Measurements from ENCODE around the gene DMD.

DNA sequence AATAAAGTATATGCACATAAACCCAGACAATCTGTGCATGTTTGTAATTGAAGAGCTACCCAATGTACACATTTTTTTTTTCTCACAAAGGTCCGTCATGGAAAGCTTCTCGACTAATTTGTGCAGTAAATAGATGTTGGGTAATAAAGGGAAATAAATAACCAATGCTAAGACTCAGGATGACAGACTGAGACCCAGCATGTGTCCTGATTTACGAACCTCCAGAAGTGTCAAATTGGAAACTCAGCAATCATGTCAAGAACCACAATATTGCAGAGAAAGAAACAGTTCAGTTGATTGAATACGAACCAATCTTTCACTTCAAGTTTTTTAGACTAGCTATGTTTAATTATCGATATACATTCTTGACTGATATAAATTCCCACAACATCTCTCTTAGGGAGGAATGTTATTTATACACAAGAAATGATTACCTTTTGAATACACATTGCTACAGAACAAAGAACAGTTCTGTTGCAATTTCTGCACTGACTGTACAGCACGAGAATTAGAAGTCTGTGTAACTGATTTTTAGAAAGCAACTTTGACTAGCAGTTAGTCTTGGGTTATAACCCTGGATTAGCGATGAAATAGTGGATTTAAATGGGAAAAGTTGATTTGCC lies 1513.9 kb downstream of the DMD start:
- no peak for TF ChIP-seq POLR2A (IDR thresholded peaks at IDR 0.05)
- TF ChIP-seq, protein P1, sequence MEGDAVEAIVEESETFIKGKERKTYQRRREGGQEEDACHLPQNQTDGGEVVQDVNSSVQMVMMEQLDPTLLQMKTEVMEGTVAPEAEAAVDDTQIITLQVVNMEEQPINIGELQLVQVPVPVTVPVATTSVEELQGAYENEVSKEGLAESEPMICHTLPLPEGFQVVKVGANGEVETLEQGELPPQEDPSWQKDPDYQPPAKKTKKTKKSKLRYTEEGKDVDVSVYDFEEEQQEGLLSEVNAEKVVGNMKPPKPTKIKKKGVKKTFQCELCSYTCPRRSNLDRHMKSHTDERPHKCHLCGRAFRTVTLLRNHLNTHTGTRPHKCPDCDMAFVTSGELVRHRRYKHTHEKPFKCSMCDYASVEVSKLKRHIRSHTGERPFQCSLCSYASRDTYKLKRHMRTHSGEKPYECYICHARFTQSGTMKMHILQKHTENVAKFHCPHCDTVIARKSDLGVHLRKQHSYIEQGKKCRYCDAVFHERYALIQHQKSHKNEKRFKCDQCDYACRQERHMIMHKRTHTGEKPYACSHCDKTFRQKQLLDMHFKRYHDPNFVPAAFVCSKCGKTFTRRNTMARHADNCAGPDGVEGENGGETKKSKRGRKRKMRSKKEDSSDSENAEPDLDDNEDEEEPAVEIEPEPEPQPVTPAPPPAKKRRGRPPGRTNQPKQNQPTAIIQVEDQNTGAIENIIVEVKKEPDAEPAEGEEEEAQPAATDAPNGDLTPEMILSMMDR (IDR thresholded peaks at IDR 0.05): no peak

Measured in sigmoid colon (tissue), 3 donors.